Glutamatergic neuron (in vitro differentiated cells): Measurements from ENCODE around the gene PRKAA2. TPM values are rescaled to one million over a fixed set of nuclear protein-coding genes. Genes with fewer than 3 reads are reported as not detected.

Experiments used
- DNase-seq: peaks from one replicate; pipeline ENCODE4 v3.0.0; 2022
- H3K27ac Mint-ChIP-seq: one replicate; pipeline ENCODE4 v1.8.0; 2020; ENCODE audit warnings: mild to moderate bottlenecking, mixed read lengths, inconsistent platforms; ENCODE audit not compliant: unreplicated experiment
- H3K27me3 Mint-ChIP-seq: one replicate; pipeline ENCODE4 v1.8.0; 2020; ENCODE audit warnings: mild to moderate bottlenecking, moderate library complexity, mixed read lengths, inconsistent platforms; ENCODE audit not compliant: unreplicated experiment
- H3K36me3 Mint-ChIP-seq: one replicate; pipeline ENCODE4 v1.8.0; 2020; ENCODE audit warnings: mild to moderate bottlenecking, mixed read lengths, inconsistent platforms; ENCODE audit not compliant: unreplicated experiment
- H3K4me1 Mint-ChIP-seq: one replicate; pipeline ENCODE4 v1.8.0; 2020; ENCODE audit warnings: mild to moderate bottlenecking, low read depth, mixed read lengths, inconsistent platforms; ENCODE audit not compliant: unreplicated experiment
- H3K4me3 Mint-ChIP-seq: one replicate; pipeline ENCODE4 v1.8.0; 2020; ENCODE audit warnings: mild to moderate bottlenecking, mixed read lengths, inconsistent platforms; ENCODE audit not compliant: unreplicated experiment
- H3K9me3 Mint-ChIP-seq: one replicate; pipeline ENCODE4 v1.8.0; 2020; ENCODE audit warnings: mild to moderate bottlenecking, moderate library complexity, mixed read lengths, inconsistent platforms; ENCODE audit not compliant: unreplicated experiment
- CTCF ChIP-seq: fragments of 200-600 bp; sonication (generic); IDR thresholded peaks from one replicate; pipeline ENCODE4 v1.5.0; 2021; ENCODE audit not compliant: partially characterized antibody, unreplicated experiment
- total RNA-seq: library from RNA; stranded (reverse); fragmentation: NEBNext Ultra II Directional; extraction: Animal tissue kit (Norgen Biotek cat#: 25700); gene quantifications from one replicate; pipeline ENCODE4 v1.2.1, GENCODE V29; 2021; ENCODE audit not compliant: unreplicated experiment

Gene PRKAA2
- total RNA-seq, 1 donor from 2014 or later: 1.3 TPM

- Mint-ChIP-seq H3K27me3 (no peaks in the 10 kb centered on the region), H3K9me3 (peaks cover 1% of the 10 kb centered on the region), H3K36me3 (no peaks in the 10 kb centered on the region), H3K27ac (no peak overlapping the region), H3K4me1 (no peaks in the 10 kb centered on the region), H3K4me3 (no peak overlapping the region)
- DNase-seq: no peak
- no peak for TF ChIP-seq CTCF
These were observed 51.5 kb downstream of the PRKAA2 start for GRCh38 chr1:56696663-56697062.

- H3K27me3 Mint-ChIP-seq: no peaks in the 10 kb centered on the region
- no peaks in the 10 kb centered on the region for H3K4me1 Mint-ChIP-seq
- TF ChIP-seq CTCF: no peak
- DNase-seq: no peak
- H3K36me3 Mint-ChIP-seq: no peaks in the 10 kb centered on the region
- H3K9me3 Mint-ChIP-seq: no peaks in the 10 kb centered on the region
- no peak overlapping the region for H3K4me3 Mint-ChIP-seq
- H3K27ac Mint-ChIP-seq: no peak overlapping the region
These were observed 58.6 kb downstream of the PRKAA2 start for GRCh38 chr1:56703747-56704146.

GRCh38 chr1:56707379-56707778 lies 62.3 kb downstream of the PRKAA2 start:
- Mint-ChIP-seq H3K27me3 (no peaks in the 10 kb centered on the region), H3K36me3 (no peaks in the 10 kb centered on the region), H3K4me3 (no peak overlapping the region), H3K9me3 (no peaks in the 10 kb centered on the region), H3K27ac (no peak overlapping the region), H3K4me1 (no peaks in the 10 kb centered on the region)
- no peak for DNase-seq
- no peak for TF ChIP-seq CTCF

- H3K9me3 Mint-ChIP-seq: no peaks in the 10 kb centered on the region
- H3K27me3 Mint-ChIP-seq: no peaks in the 10 kb centered on the region
These were observed 64.3 kb downstream of the PRKAA2 start for GRCh38 chr1:56709269-56709880.

GRCh38 chr1:56709995-56710394 lies 64.9 kb downstream of the PRKAA2 start:
- no peak overlapping the region for H3K27ac Mint-ChIP-seq
- H3K4me1 Mint-ChIP-seq: no peaks in the 10 kb centered on the region
- TF ChIP-seq CTCF: no peak
- DNase-seq: no peak
- no peaks in the 10 kb centered on the region for H3K27me3 Mint-ChIP-seq
- no peaks in the 10 kb centered on the region for H3K36me3 Mint-ChIP-seq
- no peaks in the 10 kb centered on the region for H3K9me3 Mint-ChIP-seq
- no peak overlapping the region for H3K4me3 Mint-ChIP-seq

More at GRCh38 chr1:56709269-56709880, 64.3 kb downstream of the PRKAA2 start:
- Mint-ChIP-seq H3K36me3 (no peaks in the 10 kb centered on the region), H3K4me3 (no peak overlapping the region), H3K27ac (no peak overlapping the region), H3K4me1 (no peaks in the 10 kb centered on the region)
- no peak for DNase-seq
- TF ChIP-seq CTCF: peak; percentile 83
